22Rv1 (cell line): Measurements from ENCODE around the gene NFATC4.
A peak's percentile ranks its signal among the peaks of the same experiment; 100 is the strongest.

Experiments used
- H3K27ac ChIP-seq: fragments of 450-650 bp; 2 replicates; pipeline ENCODE4 v1.5.1; 2017
- CTCF ChIP-seq: fragments of 450-650 bp; IDR thresholded peaks from 2 replicates; pipeline ENCODE4 v1.5.1; 2017; ENCODE audit warnings: mild to moderate bottlenecking
- ZFX ChIP-seq: fragments of 450-650 bp; IDR thresholded peaks from 2 replicates; pipeline ENCODE4 v1.6.1; 2017; ENCODE audit warnings: antibody characterized with exemption, borderline replicate concordance

The NFATC4 gene

DNA sequence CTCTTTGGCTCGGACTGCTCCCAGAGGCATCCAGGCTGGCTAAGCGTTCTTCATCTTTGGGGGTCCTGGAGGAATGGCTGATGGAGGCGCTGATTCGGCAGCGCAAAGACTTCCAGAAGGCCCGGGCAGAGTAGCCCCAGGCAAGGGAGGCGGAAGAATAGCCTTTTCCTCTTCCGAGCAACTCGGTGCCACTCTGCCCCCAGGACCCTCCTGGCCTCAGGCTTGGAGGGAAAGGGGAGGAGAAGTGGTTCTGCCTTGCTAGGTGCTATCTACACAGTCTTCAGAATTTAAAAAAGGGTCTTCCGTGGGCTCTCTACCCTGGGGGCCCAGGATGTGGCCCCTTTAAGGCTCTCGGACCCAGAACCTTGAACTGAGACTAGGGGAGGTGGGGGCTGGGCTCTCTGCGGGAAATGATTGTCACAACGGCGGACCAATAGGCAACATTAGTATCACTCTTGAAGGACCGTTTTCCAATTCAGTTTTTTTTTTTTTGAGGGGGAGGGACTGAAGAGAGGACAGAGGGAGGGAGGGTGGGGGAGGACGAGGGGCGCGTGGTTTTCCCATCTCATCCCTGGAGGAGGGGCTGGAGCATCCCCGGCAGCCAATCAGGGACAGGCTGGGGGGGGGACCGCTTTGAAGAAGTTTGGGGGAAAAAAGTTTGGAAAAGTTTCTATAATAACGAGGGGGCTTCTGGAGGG lies at the start of gene NFATC4:
Gene NFATC4, plus strand, starts transcription at position 671 of the 698 bp plus-strand sequence. CDS start 157 bp downstream, outside the sequence.
- H3K27ac ChIP-seq: peak within 1 kb of the TSS; percentile 97
- no peak for TF ChIP-seq ZFX

DNA sequence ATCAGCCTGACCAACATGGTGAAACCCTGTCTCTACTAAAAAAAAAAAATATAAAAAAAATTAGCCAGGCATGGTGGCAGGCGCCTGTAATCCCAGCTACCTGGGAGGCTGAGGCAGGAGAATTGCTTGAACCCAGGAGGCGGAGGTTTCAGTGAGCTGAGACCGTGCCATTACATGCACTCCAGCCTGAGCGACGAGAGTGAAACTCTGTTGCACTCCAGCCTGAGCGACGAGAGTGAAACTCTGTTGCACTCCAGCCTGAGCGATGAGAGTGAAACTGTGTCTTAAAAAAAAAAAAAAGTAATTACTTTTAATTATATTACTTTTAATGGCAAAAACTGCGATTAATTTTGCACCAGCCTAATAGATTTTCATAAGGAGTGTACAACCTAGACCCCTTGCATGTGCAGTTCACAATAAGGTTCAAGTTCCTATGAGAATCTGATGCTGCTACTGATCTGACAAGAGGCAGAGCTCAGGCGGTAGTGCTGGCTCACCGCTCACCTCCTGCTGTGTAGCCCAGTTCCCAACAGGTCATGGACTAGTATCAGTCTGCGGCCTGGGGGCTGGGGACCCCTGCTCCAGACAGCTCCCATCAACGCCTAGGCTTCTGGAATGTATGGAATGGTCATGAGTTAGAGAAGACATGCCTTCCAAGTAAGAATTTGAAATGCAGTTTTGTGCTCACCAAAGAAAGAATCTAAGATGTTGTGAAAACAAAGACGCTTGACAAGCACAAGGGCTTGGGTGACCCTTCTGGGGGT lies 46.6 kb upstream of the NFATC4 start:
- TF ChIP-seq CTCF: no peak
- no peak for TF ChIP-seq ZFX
- H3K27ac ChIP-seq: no peak overlapping the region

DNA sequence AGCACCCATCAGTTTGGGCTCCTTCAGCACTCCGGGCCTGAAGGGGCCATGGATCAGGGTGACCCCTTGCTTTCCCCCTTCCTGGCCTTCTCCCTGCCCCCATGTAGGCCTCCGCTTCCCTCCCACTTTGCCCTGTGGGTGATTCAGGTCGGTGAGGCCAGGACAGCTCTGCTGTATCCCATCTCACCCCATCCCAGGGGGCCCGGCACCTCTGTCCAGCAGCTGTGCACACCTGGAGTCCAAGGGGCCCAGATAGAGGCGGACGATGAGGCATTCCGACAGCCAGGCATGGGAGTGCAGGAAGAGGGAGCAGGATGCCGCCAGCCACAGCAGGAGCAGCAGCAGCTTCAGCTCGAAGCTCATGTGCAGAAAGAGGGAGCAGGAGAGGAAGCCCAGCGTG lies 45.3 kb upstream of the NFATC4 start:
- no peak overlapping the region for H3K27ac ChIP-seq
- TF ChIP-seq CTCF (no peak), ZFX (no peak)

DNA sequence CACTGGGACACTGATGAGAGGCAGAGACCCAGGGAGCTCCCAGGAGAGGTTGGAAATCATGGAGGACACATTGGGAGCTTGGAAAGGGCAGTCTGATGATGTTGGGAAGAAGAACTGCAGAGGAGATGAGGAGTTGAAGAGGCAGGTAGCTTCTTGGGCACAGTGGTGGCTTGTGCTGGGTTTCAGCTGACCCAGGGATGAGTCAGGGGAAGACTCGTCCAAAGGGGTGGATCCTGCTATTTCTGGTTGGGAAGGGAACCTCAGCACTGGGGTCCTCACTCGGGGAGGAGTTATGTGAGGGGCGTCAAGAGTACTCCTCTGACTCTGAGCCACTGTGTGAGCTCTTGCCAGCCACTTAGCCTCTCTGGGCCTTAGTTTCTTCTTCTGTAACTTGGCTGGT lies 44.6 kb upstream of the NFATC4 start:
- no peak for TF ChIP-seq CTCF
- TF ChIP-seq ZFX: no peak

GRCh38 chr14:24324024-24324423 lies 44.0 kb upstream of the NFATC4 start:
- TF ChIP-seq ZFX: no peak
- no peak for TF ChIP-seq CTCF

More for the DNA sequence above, 44.6 kb upstream of the NFATC4 start:
- H3K27ac ChIP-seq: no peak overlapping the region

DNA sequence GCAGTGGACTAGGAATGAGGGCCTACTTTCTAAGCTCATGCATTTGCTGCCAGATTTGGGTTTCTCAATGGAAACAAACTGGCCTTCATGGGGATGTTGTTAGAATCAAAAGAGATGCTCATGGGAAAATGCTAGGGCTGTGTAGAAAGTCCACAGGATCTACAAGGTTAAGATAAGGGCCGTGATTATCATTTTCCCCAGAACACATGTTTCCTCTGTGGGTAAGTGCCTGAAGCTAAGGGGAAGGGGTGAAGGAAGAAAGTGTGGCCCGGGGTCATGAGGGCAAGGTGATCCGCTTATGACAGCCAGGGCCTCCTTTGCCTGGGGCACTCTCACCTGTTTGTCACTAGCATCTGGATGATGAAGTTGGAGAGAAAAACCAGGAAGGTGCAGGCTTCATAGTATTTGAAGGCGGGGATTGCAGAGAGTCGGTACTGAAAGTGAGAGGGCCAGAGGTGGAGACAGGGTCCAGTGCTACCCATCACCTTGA lies 42.9 kb upstream of the NFATC4 start:
- H3K27ac ChIP-seq: no peak overlapping the region
- TF ChIP-seq ZFX (no peak), CTCF (no peak)

More at GRCh38 chr14:24324024-24324423, 44.0 kb upstream of the NFATC4 start:
- H3K27ac ChIP-seq: no peak overlapping the region

GRCh38 chr14:24325963-24326362 lies 42.0 kb upstream of the NFATC4 start:
- TF ChIP-seq ZFX (no peak), CTCF (no peak)
- H3K27ac ChIP-seq: no peak overlapping the region
